HG03442 (cell line): ENCODE results near the gene CLIC3.
"Not testable (repeated sequence)": the region's sequence is repeated elsewhere in the genome, so short reads cannot be mapped to it uniquely, and the experiment has no call there.

Experiments
- ATAC-seq: cut with Tn5 transposase; IDR thresholded peaks from one replicate; pipeline ENCODE4 v1.9.1; 2021; ENCODE audit warnings: mild to moderate bottlenecking, moderate library complexity; ENCODE audit not compliant: unreplicated experiment

Gene CLIC3

GRCh38 chr9:137004285-137004684 is 7.9 kb upstream of the CLIC3 start:
- ATAC-seq: not testable (repeated sequence)

DNA sequence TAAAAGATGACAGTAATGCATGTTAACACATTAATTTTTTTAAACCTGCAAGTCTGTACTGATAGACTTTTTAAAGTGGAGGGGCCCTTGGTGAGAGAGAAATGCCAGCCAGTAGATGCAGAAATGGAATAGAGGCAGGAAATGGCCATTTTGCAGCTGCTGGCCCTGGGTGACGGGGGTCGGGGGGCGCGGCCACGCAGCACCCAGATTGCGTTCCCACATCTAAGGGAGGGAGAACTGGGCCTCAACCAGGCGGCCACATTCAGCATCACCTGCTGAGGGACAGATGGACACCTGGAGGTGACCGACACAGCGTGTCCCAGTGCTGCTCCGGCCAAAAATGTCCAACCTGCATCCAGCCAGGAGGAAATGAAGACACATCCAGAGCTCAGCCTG is 6.3 kb upstream of the CLIC3 start:
- no peak for ATAC-seq

GRCh38 chr9:137001857-137002645 is 5.7 kb upstream of the CLIC3 start:
- ATAC-seq: no peak

DNA sequence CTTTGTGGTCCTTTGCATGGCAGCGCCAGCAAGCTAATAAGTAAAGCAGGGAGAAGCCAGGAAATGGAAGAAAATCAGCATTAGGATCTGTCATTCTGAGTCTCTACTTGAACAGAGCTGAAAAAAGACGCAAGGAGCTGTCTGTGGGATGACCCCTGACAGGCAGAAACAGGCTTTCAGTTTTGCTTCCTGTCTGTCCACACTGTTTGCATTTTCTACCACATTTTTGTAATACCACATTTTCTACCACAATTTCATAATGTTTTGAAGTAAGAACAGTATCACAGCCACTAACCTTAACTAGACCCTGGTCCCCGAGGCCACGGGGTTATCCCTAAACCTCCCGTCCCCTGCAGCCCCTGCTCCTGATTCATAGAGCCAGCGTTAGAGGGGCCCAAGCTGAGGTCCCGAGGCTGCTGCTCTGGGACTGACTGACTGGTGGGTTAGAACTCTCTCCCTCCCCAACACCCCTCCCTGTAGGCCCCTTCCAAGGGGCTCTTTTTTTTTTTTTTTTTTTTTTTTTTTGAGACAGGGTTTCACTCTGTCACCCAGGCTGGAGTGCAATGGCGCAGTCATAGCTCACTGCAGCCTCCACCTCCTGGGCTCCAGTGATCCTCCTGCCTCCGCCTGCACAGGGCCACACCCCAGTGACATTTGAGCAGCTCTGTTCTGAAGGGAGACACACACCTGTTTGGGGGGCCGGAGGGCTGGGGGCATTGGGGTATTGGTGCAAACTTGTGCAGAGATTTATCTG is 4.0 kb upstream of the CLIC3 start:
- ATAC-seq: no peak

- no peak for ATAC-seq
Measured at GRCh38 chr9:136997830-136998234, 1.5 kb upstream of the CLIC3 start.

GRCh38 chr9:136997371-136997770 is 1.0 kb upstream of the CLIC3 start:
- ATAC-seq: no peak

- ATAC-seq: no peak
Measured at GRCh38 chr9:136995772-136996311, 526 bp downstream of the CLIC3 start.

DNA sequence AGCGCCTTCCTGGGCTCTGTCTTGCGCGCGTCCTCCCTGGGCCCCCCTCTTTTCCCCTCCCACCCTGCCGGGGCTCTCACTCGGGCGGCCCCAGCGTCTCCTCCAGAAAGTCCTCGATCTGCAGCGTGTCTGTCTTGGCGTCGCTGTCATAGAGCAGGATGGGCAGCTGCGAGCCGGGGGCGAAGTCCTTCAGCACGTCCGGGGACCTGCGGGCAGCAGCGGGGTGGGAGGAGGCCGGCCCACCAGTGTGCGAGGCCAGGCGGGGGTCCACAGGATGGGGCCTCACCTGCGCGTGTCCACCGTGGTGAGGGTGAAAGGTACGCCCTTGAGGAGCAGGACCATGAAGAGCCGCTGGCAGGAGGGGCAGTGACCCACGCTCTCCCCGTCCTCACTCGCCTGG is 1.0 kb downstream of the CLIC3 start:
- ATAC-seq: no peak

DNA sequence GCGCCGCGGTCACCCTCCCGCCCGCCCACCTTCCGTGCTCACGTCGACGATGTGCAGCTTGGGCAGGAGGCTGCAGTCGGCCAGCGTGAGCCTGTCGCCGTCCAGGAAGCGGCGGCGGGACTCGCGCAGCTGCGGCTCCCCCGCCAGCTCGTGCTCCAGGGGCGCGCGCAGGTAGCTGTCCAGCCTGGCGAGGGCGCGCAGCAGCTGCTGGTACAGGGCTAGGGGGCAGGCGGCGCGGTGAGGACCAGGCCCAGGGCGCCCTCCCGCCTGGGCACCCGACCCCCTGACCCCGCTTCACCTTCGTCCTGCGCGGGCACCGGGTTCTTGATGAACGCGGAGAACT is 1.5 kb downstream of the CLIC3 start:
- ATAC-seq: no peak

- ATAC-seq: no peak
Measured at GRCh38 chr9:136994180-136994887, 2.0 kb downstream of the CLIC3 start.

GRCh38 chr9:136992819-136993369 is 3.5 kb downstream of the CLIC3 start:
- ATAC-seq: no peak

DNA sequence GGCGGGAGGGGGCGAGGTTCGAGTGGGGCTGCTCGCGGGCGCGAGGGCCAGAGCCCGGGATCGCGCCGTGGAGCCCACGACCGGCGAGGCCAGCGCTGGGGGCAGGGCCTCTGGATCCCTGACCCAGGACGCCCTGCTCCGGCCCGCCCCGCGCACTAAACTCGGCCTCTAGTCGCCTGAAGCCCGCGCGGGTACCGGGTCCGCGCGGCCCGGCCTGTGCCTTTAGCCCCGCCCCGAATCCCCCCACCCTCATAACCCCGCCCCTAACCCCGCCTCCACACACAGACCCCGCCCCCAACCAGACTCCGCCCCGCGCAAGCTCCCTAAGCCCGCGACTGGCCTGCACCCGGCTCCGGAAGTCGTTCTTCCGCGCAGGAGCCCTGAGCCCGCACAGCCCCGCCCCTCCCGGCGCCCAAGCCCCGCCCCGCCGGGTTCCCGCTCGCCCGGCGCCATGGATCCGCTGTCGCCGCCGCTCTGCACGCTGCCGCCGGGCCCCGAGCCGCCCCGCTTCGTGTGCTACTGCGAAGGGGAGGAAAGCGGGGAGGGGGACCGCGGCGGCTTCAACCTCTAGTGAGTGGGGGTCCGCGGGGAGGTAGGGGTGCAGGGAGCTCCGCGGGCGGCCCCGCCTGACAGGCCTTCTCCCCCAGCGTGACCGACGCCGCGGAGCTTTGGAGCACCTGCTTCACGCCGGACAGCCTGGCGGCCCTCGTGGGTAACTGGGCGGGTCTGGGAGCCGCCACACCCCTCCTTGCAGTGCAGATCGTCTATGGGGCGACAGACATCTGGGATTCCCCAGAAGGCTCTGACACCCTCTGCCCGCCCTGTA is 4.2 kb downstream of the CLIC3 start, which contains the start of gene PAXX:
Gene PAXX, plus strand, starts transcription at position 430 of the 826 bp plus-strand sequence. Its CDS starts 22 bp downstream, at position 452.
- ATAC-seq: peak; percentile 79

DNA sequence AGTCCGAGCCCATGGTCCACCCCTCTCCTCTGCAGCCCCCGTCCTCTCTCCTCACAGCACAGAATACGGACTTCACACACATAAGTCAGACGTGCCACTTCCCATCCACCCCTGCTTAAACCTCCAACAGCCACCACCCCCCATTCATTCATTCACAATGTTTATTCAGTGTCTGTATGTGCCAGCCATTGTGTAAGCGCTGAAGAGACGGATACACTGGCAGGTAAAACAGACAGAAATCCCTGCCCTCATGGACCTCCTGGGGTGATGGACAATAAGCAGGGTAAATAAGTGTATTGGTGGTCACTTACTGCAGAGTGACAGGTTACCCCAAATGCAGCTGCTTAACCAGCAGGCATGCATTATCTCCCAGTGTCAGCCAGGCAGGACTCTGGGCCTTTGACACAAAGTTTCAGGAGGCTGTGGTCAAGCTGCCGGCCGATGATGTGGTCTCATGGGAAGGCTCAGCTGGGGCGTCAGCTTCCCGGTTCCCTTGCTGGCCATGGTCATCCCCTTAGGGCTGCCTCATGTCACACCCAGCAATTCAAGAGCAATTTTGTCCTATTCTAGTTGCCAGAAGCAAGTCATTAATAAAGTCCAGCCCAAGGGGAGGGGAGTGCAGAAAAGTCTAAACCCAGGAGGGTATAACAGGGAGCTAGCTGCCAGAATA is 6.0 kb downstream of the CLIC3 start:
- no peak for ATAC-seq

DNA sequence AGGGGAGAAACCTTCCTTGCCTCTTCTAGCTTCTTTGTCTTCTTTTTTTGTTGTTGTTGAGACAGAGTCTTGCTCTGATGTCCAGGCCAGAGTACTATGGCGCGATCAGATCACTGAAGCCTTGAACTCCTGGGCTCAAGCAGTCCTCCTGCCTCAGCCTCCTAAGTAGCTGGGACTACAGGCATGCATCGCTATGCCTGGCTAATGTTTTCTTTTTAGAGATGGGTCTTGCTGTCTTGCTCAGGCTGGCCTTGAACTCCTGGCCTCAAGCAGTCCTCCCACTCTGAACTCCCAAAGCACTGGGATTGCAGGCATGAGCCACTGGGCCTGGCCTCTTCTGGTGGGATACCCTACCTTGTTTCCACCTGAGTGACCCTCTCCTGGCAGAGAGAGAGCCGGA is 7.5 kb downstream of the CLIC3 start:
- ATAC-seq: no peak

DNA sequence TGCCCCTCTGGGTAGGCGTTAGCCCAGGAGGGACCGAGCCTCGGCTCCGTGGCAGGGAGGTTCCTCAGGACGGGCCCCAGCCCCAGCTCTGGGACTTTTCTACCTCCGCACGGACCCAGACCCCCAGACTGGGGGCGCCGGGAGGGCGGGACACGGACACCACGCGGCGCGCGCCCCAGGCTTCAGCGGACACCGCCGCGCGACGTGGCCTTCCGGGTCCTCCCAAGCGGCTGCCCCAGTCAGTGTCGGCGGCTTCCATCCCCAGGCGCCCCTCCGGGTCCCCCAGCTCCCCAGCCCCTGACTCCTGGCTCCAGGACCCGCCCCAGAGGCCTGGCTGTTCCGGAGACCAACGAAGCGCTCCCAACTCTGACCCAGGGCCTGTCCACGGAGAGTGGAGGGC is 10.5 kb downstream of the CLIC3 start:
- no peak for ATAC-seq

DNA sequence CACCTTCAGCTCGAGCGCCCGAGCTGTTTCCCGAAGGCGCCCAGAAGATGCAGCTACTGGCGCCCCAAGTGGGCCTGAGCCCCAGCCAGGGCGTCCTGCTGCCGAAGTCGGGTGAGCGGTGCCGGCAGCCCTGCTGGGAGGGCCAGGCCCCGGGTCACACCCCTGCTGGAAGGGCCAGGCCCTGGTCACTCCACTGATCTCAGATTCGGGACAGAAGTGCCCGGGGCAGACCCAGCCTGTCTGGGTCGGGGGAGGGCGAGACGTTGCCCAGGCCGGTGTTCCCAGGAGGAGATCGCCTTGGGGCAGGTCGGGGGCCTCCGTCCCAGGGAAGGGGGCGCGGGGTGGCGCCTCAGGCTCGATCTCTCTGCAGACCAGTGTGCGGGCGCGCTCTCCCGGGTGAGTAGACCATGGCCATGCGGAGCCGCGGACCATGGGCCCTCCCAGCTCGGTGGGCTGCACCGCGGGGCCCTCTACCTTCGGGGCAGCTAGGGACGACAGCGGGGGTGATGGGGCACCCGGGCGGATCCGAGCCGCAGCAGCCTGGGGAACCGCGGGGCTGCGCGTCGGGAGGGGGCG is 11.3 kb downstream of the CLIC3 start:
- no peak for ATAC-seq

- ATAC-seq: no peak
Measured at GRCh38 chr9:136984464-136985026, 11.8 kb downstream of the CLIC3 start.

- no peak for ATAC-seq
Measured at GRCh38 chr9:136983656-136984314, 12.6 kb downstream of the CLIC3 start.
